Nephron (organoid): ENCODE results near the gene ZCCHC14.

Experiments used
- H3K27ac Mint-ChIP-seq, 3 experiments: 2 replicates each; pipeline ENCODE4 v1.8.0; 2020; ENCODE audit warnings: mixed read lengths in 3 of 3, mild to moderate bottlenecking in 2 of 3, moderate library complexity in 1 of 3
- H3K27me3 Mint-ChIP-seq: 2 replicates; pipeline ENCODE4 v1.8.0; 2021; ENCODE audit warnings: low read depth, mild to moderate bottlenecking, moderate library complexity, mixed read lengths
- H3K36me3 Mint-ChIP-seq: 2 replicates; pipeline ENCODE4 v1.8.0; 2020; ENCODE audit warnings: low read depth, mixed read lengths
- H3K4me1 Mint-ChIP-seq: 2 replicates; pipeline ENCODE4 v1.8.0; 2020; ENCODE audit warnings: mixed read lengths
- H3K4me3 Mint-ChIP-seq, 3 experiments: 2 replicates each; pipeline ENCODE4 v1.8.0; 2020; ENCODE audit warnings: mild to moderate bottlenecking in 3 of 3, mixed read lengths in 3 of 3, moderate library complexity in 2 of 3
- H3K9me3 Mint-ChIP-seq: 2 replicates; pipeline ENCODE4 v1.8.0; 2020; ENCODE audit warnings: mixed read lengths
- CTCF ChIP-seq, 3 experiments: fragments of 200-600 bp; sonication (generic); IDR thresholded peaks; one replicate each; pipeline ENCODE4 v1.5.0; 2021; ENCODE audit warnings: antibody characterized with exemption in 3 of 3; ENCODE audit not compliant: unreplicated experiment in 3 of 3

ZCCHC14 gene

GRCh38 chr16:87443964-87444363 is 48.9 kb downstream of the ZCCHC14 start:
- Mint-ChIP-seq H3K27me3 (no peaks in the 10 kb centered on the region), H3K4me1 (peaks cover 29% of the 10 kb centered on the region), H3K36me3 (peaks cover 74% of the 10 kb centered on the region), H3K27ac (no peak overlapping the region), H3K4me3 (no peak overlapping the region), H3K9me3 (peaks cover 18% of the 10 kb centered on the region)
- TF ChIP-seq CTCF (IDR thresholded peaks at IDR 0.05; ENCODE audit: unreplicated experiment in 3 of 3) = no peak

GRCh38 chr16:87443016-87443415 is 49.8 kb downstream of the ZCCHC14 start:
- TF ChIP-seq CTCF (IDR thresholded peaks at IDR 0.05; ENCODE audit: unreplicated experiment in 3 of 3) = no peak
- Mint-ChIP-seq H3K27me3 (no peaks in the 10 kb centered on the region), H3K27ac (peak overlapping the region in 2 of 3 experiments; percentile 4 to 70), H3K4me1 (peaks cover 21% of the 10 kb centered on the region), H3K9me3 (peaks cover 18% of the 10 kb centered on the region), H3K4me3 (peak overlapping the region in 1 of 3 experiments; percentile 33), H3K36me3 (peaks cover 65% of the 10 kb centered on the region)

GRCh38 chr16:87442581-87442966 is 50.2 kb downstream of the ZCCHC14 start:
- no peaks in the 10 kb centered on the region for H3K27me3 Mint-ChIP-seq
- H3K9me3 Mint-ChIP-seq = peaks cover 18% of the 10 kb centered on the region
- H3K27ac Mint-ChIP-seq = peak overlapping the region in 2 of 3 experiments; percentile 4 to 70
- peak overlapping the region in 1 of 3 experiments; percentile 33 for H3K4me3 Mint-ChIP-seq
- H3K36me3 Mint-ChIP-seq = peaks cover 61% of the 10 kb centered on the region
- H3K4me1 Mint-ChIP-seq = peaks cover 17% of the 10 kb centered on the region
- no peak for TF ChIP-seq CTCF (IDR thresholded peaks at IDR 0.05; ENCODE audit: unreplicated experiment in 3 of 3)

- Mint-ChIP-seq H3K27ac (no peak overlapping the region), H3K4me3 (no peak overlapping the region), H3K4me1 (peaks cover 12% of the 10 kb centered on the region), H3K9me3 (peaks cover 18% of the 10 kb centered on the region), H3K27me3 (no peaks in the 10 kb centered on the region), H3K36me3 (peaks cover 56% of the 10 kb centered on the region)
- no peak for TF ChIP-seq CTCF (IDR thresholded peaks at IDR 0.05; ENCODE audit: unreplicated experiment in 3 of 3)
Observed at GRCh38 chr16:87441886-87442580, 50.8 kb downstream of the ZCCHC14 start.

- H3K27me3 Mint-ChIP-seq = no peaks in the 10 kb centered on the region
- peaks cover 14% of the 10 kb centered on the region for H3K4me1 Mint-ChIP-seq
- peaks cover 13% of the 10 kb centered on the region for H3K9me3 Mint-ChIP-seq
- no peak overlapping the region for H3K4me3 Mint-ChIP-seq
- H3K36me3 Mint-ChIP-seq = peaks cover 36% of the 10 kb centered on the region
- H3K27ac Mint-ChIP-seq = no peak overlapping the region
- no peak for TF ChIP-seq CTCF (IDR thresholded peaks at IDR 0.05; ENCODE audit: unreplicated experiment in 3 of 3)
Observed at GRCh38 chr16:87439926-87440325, 52.9 kb downstream of the ZCCHC14 start.

- Mint-ChIP-seq H3K27me3 (no peaks in the 10 kb centered on the region), H3K9me3 (peaks cover 5% of the 10 kb centered on the region), H3K36me3 (peaks cover 23% of the 10 kb centered on the region), H3K4me1 (peaks cover 14% of the 10 kb centered on the region), H3K27ac (no peak overlapping the region), H3K4me3 (no peak overlapping the region)
- no peak for TF ChIP-seq CTCF (IDR thresholded peaks at IDR 0.05; ENCODE audit: unreplicated experiment in 3 of 3)
Observed at GRCh38 chr16:87438611-87438985, 54.2 kb downstream of the ZCCHC14 start.
